DMS53 treated with DMSO at 0.1 percent for 48 hours (cell line): ENCODE measurements around the gene AK2.
"Not testable (repeated sequence)": the region's sequence is repeated elsewhere in the genome, so short reads cannot be mapped to it uniquely, and the experiment has no call there.

ENCODE experiments used
- DNase-seq: peaks from one replicate; lab custom pipeline; 2025; ENCODE audit not compliant: unreplicated experiment; lab: John Stamatoyannopoulos, UW

The AK2 gene

GRCh38 chr1:33036526-33037503, at the start of gene AK2:
AK2 (minus strand) TSS chr1:33036883; CDS start chr1:33036828, 55 bp downstream.
- DNase-seq: peak; percentile 98

- DNase-seq: peak; percentile 28
Measured at GRCh38 chr1:33086384-33086850, 49.7 kb upstream of the AK2 start.

- no peak for DNase-seq
Measured at GRCh38 chr1:33085332-33085731, 48.6 kb upstream of the AK2 start.

- DNase-seq: no peak
Measured at GRCh38 chr1:33082575-33083108, 46.0 kb upstream of the AK2 start.

GRCh38 chr1:33081554-33082305, 45.0 kb upstream of the AK2 start:
- DNase-seq: no peak

GRCh38 chr1:33080885-33081553, 44.3 kb upstream of the AK2 start, which contains the start of gene AZIN2:
AZIN2 (plus strand) TSS chr1:33081153; CDS start chr1:33082250, 1,097 bp downstream.
- peak; percentile 87 for DNase-seq

- DNase-seq: no peak
Measured at GRCh38 chr1:33080373-33080772, 43.7 kb upstream of the AK2 start.

- DNase-seq: no peak
Measured at GRCh38 chr1:33078030-33078591, 41.4 kb upstream of the AK2 start.

- DNase-seq: no peak
Measured at GRCh38 chr1:33074193-33074945, 37.7 kb upstream of the AK2 start.

- no peak for DNase-seq
Measured at GRCh38 chr1:33072707-33073106, 36.0 kb upstream of the AK2 start.

GRCh38 chr1:33070628-33071027, 33.9 kb upstream of the AK2 start:
- no peak for DNase-seq

- DNase-seq: not testable (repeated sequence)
Measured at GRCh38 chr1:33068108-33068507, 31.4 kb upstream of the AK2 start.

GRCh38 chr1:33066477-33066876, 29.8 kb upstream of the AK2 start:
- not testable (repeated sequence) for DNase-seq

- DNase-seq: no peak
Measured at GRCh38 chr1:33065301-33065700, 28.6 kb upstream of the AK2 start.

- not testable (repeated sequence) for DNase-seq
Measured at GRCh38 chr1:33064284-33064683, 27.6 kb upstream of the AK2 start.

GRCh38 chr1:33061834-33062233, 25.2 kb upstream of the AK2 start:
- no peak for DNase-seq

GRCh38 chr1:33060579-33061083, 23.9 kb upstream of the AK2 start:
- peak; percentile 71 for DNase-seq

- no peak for DNase-seq
Measured at GRCh38 chr1:33057095-33057494, 20.4 kb upstream of the AK2 start.

- DNase-seq: no peak
Measured at GRCh38 chr1:33056426-33056825, 19.7 kb upstream of the AK2 start.
